LNCaP clone FGC (cell line): ENCODE measurements around the gene TPO.

ENCODE experiments used
- DNase-seq: peaks from one replicate; pipeline ENCODE4 v3.0.0-alpha.2; 2011; ENCODE audit warnings: low read depth
- H3K4me3 ChIP-seq: 2 replicates; pipeline ENCODE4 v1.5.1; 2011; ENCODE audit warnings: mild to moderate bottlenecking, low read depth, low read length, control low read depth
- TF ChIP-seq, protein P1 (sequence below): IDR thresholded peaks from 2 replicates; pipeline ENCODE4 v1.5.1; 2012; ENCODE audit warnings: mild to moderate bottlenecking; ENCODE audit not compliant: control insufficient read depth, insufficient read depth; ENCODE audit errors: extremely low read depth

TPO gene

DNA sequence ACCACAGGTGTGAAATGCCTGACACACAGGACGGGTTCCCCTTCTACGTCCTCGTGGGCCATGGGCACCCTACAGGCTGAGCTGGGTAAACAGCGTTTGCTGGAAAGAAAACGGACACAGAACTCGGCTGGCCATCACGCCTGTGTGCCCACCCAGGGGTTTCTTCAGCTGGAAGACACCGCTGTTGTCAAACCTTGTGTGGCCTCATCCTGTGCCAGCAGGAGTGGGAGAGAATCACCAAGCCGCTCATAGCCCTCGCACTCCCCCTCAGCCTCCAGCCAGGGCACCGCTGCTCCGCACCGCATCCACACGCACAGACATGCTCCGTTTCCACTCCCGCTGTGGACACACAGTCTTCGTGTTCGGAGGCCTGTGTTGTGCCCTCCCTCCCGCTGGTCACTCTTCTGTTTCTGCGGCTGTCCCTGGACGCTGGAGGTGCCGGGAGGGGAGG lies 169.7 kb downstream of the TPO start:
- no peak overlapping the region for H3K4me3 ChIP-seq
- no peak for DNase-seq
- TF ChIP-seq, protein P1, sequence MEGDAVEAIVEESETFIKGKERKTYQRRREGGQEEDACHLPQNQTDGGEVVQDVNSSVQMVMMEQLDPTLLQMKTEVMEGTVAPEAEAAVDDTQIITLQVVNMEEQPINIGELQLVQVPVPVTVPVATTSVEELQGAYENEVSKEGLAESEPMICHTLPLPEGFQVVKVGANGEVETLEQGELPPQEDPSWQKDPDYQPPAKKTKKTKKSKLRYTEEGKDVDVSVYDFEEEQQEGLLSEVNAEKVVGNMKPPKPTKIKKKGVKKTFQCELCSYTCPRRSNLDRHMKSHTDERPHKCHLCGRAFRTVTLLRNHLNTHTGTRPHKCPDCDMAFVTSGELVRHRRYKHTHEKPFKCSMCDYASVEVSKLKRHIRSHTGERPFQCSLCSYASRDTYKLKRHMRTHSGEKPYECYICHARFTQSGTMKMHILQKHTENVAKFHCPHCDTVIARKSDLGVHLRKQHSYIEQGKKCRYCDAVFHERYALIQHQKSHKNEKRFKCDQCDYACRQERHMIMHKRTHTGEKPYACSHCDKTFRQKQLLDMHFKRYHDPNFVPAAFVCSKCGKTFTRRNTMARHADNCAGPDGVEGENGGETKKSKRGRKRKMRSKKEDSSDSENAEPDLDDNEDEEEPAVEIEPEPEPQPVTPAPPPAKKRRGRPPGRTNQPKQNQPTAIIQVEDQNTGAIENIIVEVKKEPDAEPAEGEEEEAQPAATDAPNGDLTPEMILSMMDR, result no peak

DNA sequence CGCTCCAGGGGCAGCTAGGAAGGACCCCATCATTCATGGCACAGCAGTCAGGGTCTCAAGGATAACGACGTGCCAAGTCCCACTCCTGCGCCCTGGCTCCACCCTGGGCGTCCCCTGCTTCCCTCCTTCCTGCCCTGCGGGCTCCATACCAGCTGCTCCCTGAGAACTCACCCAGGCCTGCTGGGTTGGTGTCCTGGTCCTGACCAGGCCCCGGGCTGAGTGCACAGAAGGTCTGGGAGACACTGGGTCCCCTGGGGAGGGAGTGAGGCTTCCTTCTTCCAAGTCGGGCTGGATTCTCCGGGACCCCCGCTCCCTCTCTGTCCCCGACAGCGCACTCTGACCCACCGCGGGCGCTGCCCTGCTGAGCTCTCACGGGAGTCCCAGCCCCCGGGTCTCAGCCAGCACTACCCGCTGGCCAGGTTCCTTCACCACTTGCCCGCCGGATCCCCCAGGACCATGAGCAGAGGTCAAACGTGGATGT lies 170.8 kb downstream of the TPO start:
- no peak overlapping the region for H3K4me3 ChIP-seq
- TF ChIP-seq, protein P1, result no peak
- no peak for DNase-seq

DNA sequence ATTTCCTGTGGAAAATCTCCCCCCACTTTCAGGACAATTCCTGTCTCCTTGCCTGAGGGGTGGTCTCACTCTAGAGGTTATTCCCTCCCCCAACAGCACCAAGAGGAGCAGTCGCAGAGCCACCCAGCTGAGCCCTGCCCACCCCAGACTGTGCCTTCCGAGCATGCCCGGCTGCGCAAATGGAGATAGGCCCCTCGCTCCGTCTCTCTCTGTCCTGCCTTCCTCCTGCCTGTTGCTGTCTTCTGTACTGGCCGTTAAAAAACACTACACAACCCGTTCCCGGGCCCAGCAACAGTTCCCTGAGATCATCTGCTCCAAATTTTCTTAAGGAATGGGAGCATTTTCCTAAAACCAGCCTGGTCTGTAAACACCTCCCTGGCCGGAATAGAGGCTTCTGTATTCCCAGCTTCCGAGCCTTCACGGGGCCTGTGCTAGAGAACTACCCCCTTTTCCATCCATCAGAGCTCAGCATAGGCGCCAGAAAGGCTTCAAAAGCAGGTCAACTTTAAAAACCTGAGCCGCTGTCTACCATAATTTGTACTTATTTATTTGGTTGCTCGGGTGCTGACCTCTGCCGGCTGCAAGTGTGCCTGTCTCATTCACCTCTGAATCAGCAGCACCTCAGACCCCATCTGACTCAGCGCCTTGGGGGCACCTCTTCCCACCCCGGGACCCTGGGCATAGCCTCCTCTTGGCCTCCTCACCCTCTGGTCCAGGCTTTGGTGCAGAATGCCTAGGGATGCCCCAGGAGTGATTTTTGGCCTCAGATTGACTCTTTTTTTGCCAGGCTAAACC lies 171.6 kb downstream of the TPO start:
- H3K4me3 ChIP-seq, result no peak overlapping the region
- DNase-seq, result no peak
- TF ChIP-seq, protein P1, result no peak

DNA sequence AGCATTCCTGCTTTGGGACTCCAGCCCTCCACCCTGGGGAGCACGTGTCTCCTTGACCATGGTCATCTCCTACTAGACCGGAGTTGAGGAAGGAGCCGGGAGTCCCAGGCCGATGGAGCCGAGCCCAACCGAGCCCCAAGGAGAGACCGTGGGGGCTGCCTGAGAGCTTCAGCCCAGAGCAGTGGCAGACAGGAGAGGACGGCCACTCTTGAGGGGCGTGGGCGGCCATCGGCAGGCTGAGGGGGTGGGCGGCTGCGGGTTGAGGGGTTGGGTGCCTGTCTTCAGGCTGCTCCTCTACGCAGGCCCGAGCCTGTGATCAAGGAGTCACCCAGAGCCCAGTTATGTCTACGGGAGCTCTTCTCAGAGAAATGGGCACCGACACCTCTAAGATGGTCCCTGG lies 172.4 kb downstream of the TPO start:
- H3K4me3 ChIP-seq, result no peak overlapping the region
- no peak for DNase-seq
- TF ChIP-seq, protein P1, result no peak

DNA sequence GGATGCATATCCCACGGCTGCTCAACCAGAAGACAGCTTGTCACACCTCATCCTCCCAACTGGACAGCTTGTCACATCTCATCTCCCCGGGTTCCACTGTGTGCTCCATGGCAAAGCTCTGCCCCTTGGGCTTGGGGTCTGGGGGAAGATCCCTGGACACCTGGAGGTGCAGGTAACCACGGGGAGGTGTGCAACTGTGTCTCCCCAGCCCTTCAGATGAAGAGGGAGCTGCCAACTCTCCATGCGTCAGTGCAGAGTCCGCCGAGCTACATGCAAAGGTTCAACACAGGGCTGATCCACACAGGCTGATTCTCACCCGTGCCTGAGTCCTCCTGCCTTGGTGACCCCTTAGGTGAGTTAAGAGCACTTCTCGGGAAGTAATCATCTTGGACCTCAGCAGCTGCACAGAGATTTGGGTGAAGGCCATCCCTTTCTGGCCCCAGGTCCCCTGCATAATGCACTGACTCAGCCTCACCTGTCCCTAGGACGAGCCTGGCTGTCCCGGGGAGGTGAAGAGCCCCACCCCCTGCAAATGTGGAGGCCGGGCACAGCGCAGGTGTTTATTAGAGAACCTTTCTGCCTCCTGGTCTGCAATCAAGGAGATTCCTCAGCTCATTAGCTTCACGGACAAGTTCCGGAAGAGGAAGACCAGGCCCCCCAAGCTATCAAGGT lies 173.1 kb downstream of the TPO start:
- H3K4me3 ChIP-seq, result no peak overlapping the region
- TF ChIP-seq, protein P1, result no peak
- no peak for DNase-seq

DNA sequence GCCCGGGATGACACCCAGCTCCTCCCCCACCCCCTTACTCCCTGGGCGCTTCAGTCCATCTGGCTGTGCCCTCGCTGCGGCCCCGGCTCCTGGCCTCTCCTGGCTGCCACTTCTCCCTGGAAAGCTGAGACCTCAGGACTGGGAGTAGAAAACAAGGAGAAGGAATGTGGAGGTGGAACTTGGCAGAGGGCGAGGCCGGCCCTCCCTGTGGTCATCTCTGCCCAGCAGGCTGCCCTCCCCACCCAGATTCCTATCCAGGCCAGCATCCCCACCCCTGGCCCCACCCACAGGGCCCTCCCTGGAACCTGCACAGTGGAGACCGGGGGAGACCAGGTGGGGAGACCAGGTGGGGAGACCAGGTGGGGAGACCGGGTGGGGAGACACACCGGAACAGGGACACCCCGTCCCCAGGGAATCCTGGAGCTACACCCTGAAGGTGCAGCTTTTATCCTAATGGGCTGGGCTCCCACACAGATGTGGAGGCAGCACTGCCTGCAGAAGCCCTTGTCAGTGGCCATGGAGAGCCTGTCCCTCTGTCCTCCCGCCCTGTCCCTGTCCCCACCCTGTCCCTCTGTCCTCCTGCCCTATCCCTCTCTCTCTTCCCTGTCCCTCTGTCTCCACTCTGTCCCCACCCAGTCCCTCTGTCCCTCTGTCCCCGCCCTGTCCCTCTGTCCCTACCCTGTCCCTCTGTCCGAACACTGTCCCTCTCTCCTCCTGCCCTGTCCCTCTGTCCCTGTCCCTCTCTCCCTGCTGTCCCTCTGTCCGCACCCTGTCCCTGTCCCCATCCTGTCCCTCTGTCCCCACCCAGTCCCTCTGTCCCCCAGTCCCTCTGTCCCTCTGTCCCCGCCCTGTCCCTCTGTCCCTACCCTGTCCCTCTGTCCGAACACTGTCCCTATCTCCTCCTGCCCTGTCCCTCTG lies 173.9 kb downstream of the TPO start:
- TF ChIP-seq, protein P1, result no peak
- H3K4me3 ChIP-seq, result no peak overlapping the region

More for the DNA sequence above, 173.9 kb downstream of the TPO start:
- DNase-seq, result no peak
